Natural killer cell (primary cell): ENCODE results near the gene ART3. TPM values are rescaled to one million over a fixed set of nuclear protein-coding genes. Genes with fewer than 3 reads are reported as not detected.
A peak's percentile ranks its signal among the peaks of the same experiment; 100 is the strongest.

ENCODE experiments used
- ATAC-seq, 3 donors: fragments of 150-1000 bp in 2 of 3; fragments of 200-7000 bp in 1 of 3; cut with Tn5 transposase; 1 replicate in 1 of 3; 2 replicates in 2 of 3; pipeline ENCODE4 v1.10.0; 2021; ENCODE audit warnings: mild to moderate bottlenecking in 2 of 3, moderate library complexity in 2 of 3
- DNase-seq, 2 donors: peaks; one replicate each; pipeline versions ENCODE4 v3.0.0 to v3.0.0-alpha.2; 2013 to 2021; ENCODE audit warnings: mixed read lengths in 1 of 2
- H3K27ac ChIP-seq: one replicate; pipeline ENCODE4 v1.5.1; 2013; ENCODE audit warnings: mild to moderate bottlenecking, low read length
- H3K27me3 ChIP-seq: one replicate; pipeline ENCODE4 v1.6.1; 2013; ENCODE audit warnings: low read length; ENCODE audit not compliant: control insufficient read depth, insufficient read depth
- H3K36me3 ChIP-seq: one replicate; pipeline ENCODE4 v1.6.1; 2013; ENCODE audit warnings: low read length; ENCODE audit not compliant: control insufficient read depth, insufficient read depth
- H3K4me1 ChIP-seq: one replicate; pipeline ENCODE4 v1.6.1; 2013; ENCODE audit warnings: low read length; ENCODE audit not compliant: control insufficient read depth, insufficient read depth
- H3K4me3 ChIP-seq: one replicate; pipeline ENCODE4 v1.5.1; 2013; ENCODE audit warnings: low read length
- H3K9me3 ChIP-seq: one replicate; pipeline ENCODE4 v1.6.1; 2013; ENCODE audit warnings: low read length; ENCODE audit not compliant: control insufficient read depth, insufficient read depth
- H3K27ac Mint-ChIP-seq, 2 donors: one replicate each; pipeline ENCODE4 v1.8.0; 2022; ENCODE audit warnings: mild to moderate bottlenecking in 2 of 2, mixed read lengths in 2 of 2, moderate library complexity in 1 of 2
- H3K27me3 Mint-ChIP-seq, 2 donors: one replicate each; pipeline ENCODE4 v1.8.0; 2022; ENCODE audit warnings: low read depth in 2 of 2, mixed read lengths in 2 of 2
- H3K36me3 Mint-ChIP-seq: one replicate; pipeline ENCODE4 v1.8.0; 2022; ENCODE audit warnings: mixed read lengths
- H3K4me1 Mint-ChIP-seq, 2 donors: one replicate each; pipeline ENCODE4 v1.8.0; 2022; ENCODE audit warnings: mixed read lengths in 2 of 2
- H3K4me3 Mint-ChIP-seq: one replicate; pipeline ENCODE4 v1.8.0; 2022; ENCODE audit warnings: mild to moderate bottlenecking, moderate library complexity, mixed read lengths
- H3K9me3 Mint-ChIP-seq, 2 donors: one replicate each; pipeline ENCODE4 v1.8.0; 2022; ENCODE audit warnings: mixed read lengths in 2 of 2
- WGBS: methylation state at CpG from one replicate; pipeline ENCODE4 v1.1.7; 2013; ENCODE audit warnings: missing lambda C conversion rate; ENCODE audit not compliant: insufficient coverage; 5-methylcytosine and 5-hydroxymethylcytosine counted together
- intact Hi-C: fragments of 100-400 bp; cut with micrococcal nuclease; formaldehyde crosslinking; loops from one replicate; pipeline ENCODE4 v1.14.2; 2022
- total RNA-seq, 4 donors: library from RNA; stranded (reverse); fragments of 120-200 nt in 1 of 4; gene quantifications; one replicate each; pipeline versions ENCODE4 v1.2.3 to v1.2.4, GENCODE V29; 2013 to 2022
- TF ChIP-seq, protein P1 (sequence below): fragments of 200-600 bp; IDR thresholded peaks from one replicate; pipeline ENCODE4 v1.8.0; 2022; ENCODE audit warnings: antibody characterized with exemption

ART3 gene, protein sequence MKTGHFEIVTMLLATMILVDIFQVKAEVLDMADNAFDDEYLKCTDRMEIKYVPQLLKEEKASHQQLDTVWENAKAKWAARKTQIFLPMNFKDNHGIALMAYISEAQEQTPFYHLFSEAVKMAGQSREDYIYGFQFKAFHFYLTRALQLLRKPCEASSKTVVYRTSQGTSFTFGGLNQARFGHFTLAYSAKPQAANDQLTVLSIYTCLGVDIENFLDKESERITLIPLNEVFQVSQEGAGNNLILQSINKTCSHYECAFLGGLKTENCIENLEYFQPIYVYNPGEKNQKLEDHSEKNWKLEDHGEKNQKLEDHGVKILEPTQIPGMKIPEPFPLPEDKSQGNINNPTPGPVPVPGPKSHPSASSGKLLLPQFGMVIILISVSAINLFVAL
- not detected for total RNA-seq
- not detected for total RNA-seq (2013)

DNA sequence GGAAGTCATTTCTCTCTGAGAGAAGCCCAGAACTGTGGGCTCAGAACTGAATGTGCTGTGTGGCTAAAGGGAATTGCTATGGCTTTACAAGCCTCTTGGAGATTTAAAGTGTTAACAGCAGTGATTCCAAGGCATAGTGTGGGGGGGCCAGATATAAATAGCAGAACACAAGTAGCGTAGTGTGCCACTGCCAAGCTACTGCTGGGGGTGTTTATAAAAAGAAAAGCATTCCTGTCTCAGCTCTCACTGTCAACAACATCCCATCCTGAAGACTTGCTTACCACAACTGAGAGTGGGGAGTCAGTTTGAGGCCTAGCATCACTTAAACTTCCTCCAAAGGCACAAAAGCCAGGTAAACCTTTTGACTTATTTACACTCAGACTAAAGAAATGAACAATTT lies at the start of gene ART3:
ART3 (plus strand) TSS at position 242 of the 400 bp plus-strand sequence. CDS start 1,181 bp downstream, outside the sequence.
- DNase-seq = no peak
- Mint-ChIP-seq H3K4me3 (no peak within 1 kb of the TSS), H3K4me1 (no peaks in the 10 kb centered on the region), H3K9me3 (no peaks in the 10 kb centered on the region), H3K27me3 (peaks cover 9 to 10% of the 10 kb centered on the region in 2 donors), H3K36me3 (no peaks in the 10 kb centered on the region), H3K27ac (no peak within 1 kb of the TSS)
- 82% methylated on average over 1 of the region's 1 CpG for WGBS
- H3K36me3 ChIP-seq = no peaks in the 10 kb centered on the region
- TF ChIP-seq, protein P1, sequence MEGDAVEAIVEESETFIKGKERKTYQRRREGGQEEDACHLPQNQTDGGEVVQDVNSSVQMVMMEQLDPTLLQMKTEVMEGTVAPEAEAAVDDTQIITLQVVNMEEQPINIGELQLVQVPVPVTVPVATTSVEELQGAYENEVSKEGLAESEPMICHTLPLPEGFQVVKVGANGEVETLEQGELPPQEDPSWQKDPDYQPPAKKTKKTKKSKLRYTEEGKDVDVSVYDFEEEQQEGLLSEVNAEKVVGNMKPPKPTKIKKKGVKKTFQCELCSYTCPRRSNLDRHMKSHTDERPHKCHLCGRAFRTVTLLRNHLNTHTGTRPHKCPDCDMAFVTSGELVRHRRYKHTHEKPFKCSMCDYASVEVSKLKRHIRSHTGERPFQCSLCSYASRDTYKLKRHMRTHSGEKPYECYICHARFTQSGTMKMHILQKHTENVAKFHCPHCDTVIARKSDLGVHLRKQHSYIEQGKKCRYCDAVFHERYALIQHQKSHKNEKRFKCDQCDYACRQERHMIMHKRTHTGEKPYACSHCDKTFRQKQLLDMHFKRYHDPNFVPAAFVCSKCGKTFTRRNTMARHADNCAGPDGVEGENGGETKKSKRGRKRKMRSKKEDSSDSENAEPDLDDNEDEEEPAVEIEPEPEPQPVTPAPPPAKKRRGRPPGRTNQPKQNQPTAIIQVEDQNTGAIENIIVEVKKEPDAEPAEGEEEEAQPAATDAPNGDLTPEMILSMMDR = no peak
- intact Hi-C loops = no loop called here
- H3K9me3 ChIP-seq = no peaks in the 10 kb centered on the region
- H3K27ac ChIP-seq = no peak within 1 kb of the TSS
- no peak within 1 kb of the TSS for H3K4me3 ChIP-seq
- H3K4me1 ChIP-seq = no peaks in the 10 kb centered on the region
- H3K27me3 ChIP-seq = no peaks in the 10 kb centered on the region
- no peak for ATAC-seq

DNA sequence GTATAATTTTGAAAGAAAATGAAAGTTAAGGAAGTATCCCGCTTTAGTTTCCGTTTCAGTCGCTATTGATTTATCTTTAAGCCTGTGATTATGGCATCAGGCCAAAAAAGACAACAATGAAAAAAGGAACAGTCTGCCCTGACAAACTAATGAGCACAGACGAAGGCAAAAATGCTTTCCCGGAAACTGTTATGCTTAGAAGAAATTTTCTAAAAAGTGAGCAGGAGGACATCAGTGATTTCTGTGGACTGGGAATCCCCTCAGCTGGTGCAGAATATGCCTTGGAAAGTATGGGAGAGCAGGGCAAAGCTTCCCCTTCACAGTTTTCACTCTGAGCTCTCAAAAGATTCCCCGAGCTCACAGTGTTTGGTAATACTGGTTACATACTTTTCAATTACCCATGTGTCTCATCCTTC lies 46.2 kb upstream of the ART3 start:
- Histone ChIP-seq H3K9me3 (no peaks in the 10 kb centered on the region), H3K4me3 (no peak overlapping the region), H3K27me3 (no peaks in the 10 kb centered on the region), H3K27ac (no peak overlapping the region), H3K4me1 (no peaks in the 10 kb centered on the region), H3K36me3 (no peaks in the 10 kb centered on the region)
- ATAC-seq = no peak
- no peak overlapping the region for H3K4me3 Mint-ChIP-seq
- intact Hi-C loops = no loop called here
- peak in 1 of 2 donors; percentile 46 for DNase-seq
- peaks cover 23 to 50% of the 10 kb centered on the region in 2 donors for H3K27me3 Mint-ChIP-seq
- WGBS = 12% methylated on average over 6 of the region's 6 CpGs
- TF ChIP-seq, protein P1 = no peak
- H3K27ac Mint-ChIP-seq = no peak overlapping the region
- no peaks in the 10 kb centered on the region for H3K9me3 Mint-ChIP-seq
- no peaks in the 10 kb centered on the region for H3K36me3 Mint-ChIP-seq
- peaks cover 9 to 10% of the 10 kb centered on the region in 2 donors for H3K4me1 Mint-ChIP-seq

DNA sequence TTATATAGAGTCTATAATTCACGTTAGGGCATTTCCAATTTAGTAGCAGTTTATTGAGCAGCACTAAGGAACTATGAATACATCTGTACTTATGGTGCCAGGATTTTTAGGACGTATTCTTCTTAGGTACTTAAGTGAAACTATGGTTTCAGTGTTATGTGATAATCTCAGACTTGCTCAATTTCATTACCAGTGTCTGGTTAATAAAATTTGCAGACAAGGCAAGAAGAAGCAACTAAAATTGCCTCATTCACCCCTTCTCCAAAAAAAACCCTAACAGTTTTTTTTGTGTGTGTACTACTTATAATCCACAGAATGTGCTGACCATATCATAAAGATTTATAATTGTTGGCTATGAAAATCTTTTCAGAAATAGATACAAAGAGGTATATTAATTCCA lies 45.2 kb upstream of the ART3 start:
- no peaks in the 10 kb centered on the region for H3K36me3 Mint-ChIP-seq
- H3K27ac Mint-ChIP-seq = no peak overlapping the region
- H3K4me3 Mint-ChIP-seq = no peak overlapping the region
- DNase-seq = no peak
- no peaks in the 10 kb centered on the region for H3K9me3 ChIP-seq
- intact Hi-C loops = no loop called here
- H3K9me3 Mint-ChIP-seq = no peaks in the 10 kb centered on the region
- H3K4me1 ChIP-seq = no peaks in the 10 kb centered on the region
- H3K27me3 ChIP-seq = no peaks in the 10 kb centered on the region
- H3K4me3 ChIP-seq = no peak overlapping the region
- H3K36me3 ChIP-seq = no peaks in the 10 kb centered on the region
- H3K4me1 Mint-ChIP-seq = peaks cover 5% of the 10 kb centered on the region in 2 donors
- TF ChIP-seq, protein P1 = no peak
- H3K27ac ChIP-seq = no peak overlapping the region
- no peak for ATAC-seq
- peaks cover 19 to 40% of the 10 kb centered on the region in 2 donors for H3K27me3 Mint-ChIP-seq
- 90% methylated on average over 2 of the region's 2 CpGs for WGBS

DNA sequence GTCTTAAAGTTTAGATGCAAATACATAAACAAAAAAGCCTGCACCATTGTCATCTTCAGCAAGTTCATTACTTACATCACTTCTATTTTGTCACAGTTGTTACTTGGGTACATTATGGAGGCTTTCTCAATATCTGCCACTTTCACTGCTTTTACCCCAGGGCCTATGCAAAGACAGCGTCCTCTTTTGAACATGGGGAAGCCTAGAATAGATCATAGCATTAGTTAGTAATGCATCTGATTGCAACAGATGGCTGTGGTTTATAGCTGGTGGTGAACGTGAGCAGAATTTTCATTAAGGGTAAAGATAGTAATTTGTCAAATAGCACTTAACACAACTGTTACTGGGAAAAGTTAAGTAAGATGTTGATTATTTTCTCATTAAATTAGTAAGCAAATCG lies 39.4 kb upstream of the ART3 start:
- Histone ChIP-seq H3K4me3 (no peak overlapping the region), H3K9me3 (no peaks in the 10 kb centered on the region), H3K27me3 (no peaks in the 10 kb centered on the region), H3K27ac (no peak overlapping the region), H3K4me1 (no peaks in the 10 kb centered on the region), H3K36me3 (no peaks in the 10 kb centered on the region)
- H3K4me1 Mint-ChIP-seq = no peaks in the 10 kb centered on the region
- no peaks in the 10 kb centered on the region for H3K9me3 Mint-ChIP-seq
- H3K27ac Mint-ChIP-seq = no peak overlapping the region
- H3K36me3 Mint-ChIP-seq = no peaks in the 10 kb centered on the region
- TF ChIP-seq, protein P1 = no peak
- DNase-seq (no peak), ATAC-seq (no peak)
- H3K27me3 Mint-ChIP-seq = peaks cover 5 to 7% of the 10 kb centered on the region in 2 donors
- 38% methylated on average over 2 of the region's 3 CpGs for WGBS
- no peak overlapping the region for H3K4me3 Mint-ChIP-seq
- intact Hi-C loops = no loop called here
